ENCODE data around the gene CHAF1B. TPM values are rescaled to one million over a fixed set of nuclear protein-coding genes. Genes with fewer than 3 reads are reported as not detected.

The CHAF1B gene
- total RNA-seq, 4 donors from 2014 or later: 0.83 to 1.6 (median 1.2) TPM

GRCh38 chr21:36437745-36438128 is 52.5 kb downstream of the CHAF1B start:
- 47% methylated on average over 6 of the region's 6 CpGs for WGBS
- H3K36me3 ChIP-seq: no peaks in the 10 kb centered on the region
- peaks cover 0 to under 1% (median 0%) of the 10 kb centered on the region in 4 donors for H3K27me3 ChIP-seq
- no peak for DNase-seq (ENCODE audit: extremely low spot score)
- no peaks in the 10 kb centered on the region for H3K4me1 ChIP-seq
- TF ChIP-seq POLR2A (IDR thresholded peaks at IDR 0.05; ENCODE audit: low read depth) (no peak), CTCF (IDR thresholded peaks at IDR 0.05) (no peak), EP300 (IDR thresholded peaks at IDR 0.05) (no peak), POLR2AphosphoS5 (IDR thresholded peaks at IDR 0.05) (no peak)
- H3K27ac ChIP-seq (replicated peaks in 1 of 4): no peak overlapping the region
- peaks cover 0 to 3% (median 0%) of the 10 kb centered on the region in 4 donors for H3K9me3 ChIP-seq
- intact Hi-C loops (cut with DNase I): no loop called here
- no peak overlapping the region for H3K4me3 ChIP-seq

GRCh38 chr21:36441715-36442114 is 56.5 kb downstream of the CHAF1B start:
- Histone ChIP-seq H3K36me3 (no peaks in the 10 kb centered on the region), H3K27me3 (no peaks in the 10 kb centered on the region), H3K4me1 (no peaks in the 10 kb centered on the region), H3K4me3 (no peak overlapping the region), H3K9me3 (peaks cover 0 to 3% (median 0%) of the 10 kb centered on the region in 4 donors), H3K27ac (replicated peaks in 1 of 4) (no peak overlapping the region)
- no peak for TF ChIP-seq POLR2A (IDR thresholded peaks at IDR 0.05; ENCODE audit: low read depth)
- TF ChIP-seq EP300 (IDR thresholded peaks at IDR 0.05): no peak
- TF ChIP-seq POLR2AphosphoS5 (IDR thresholded peaks at IDR 0.05): no peak
- TF ChIP-seq CTCF (IDR thresholded peaks at IDR 0.05): no peak
- intact Hi-C loops (cut with DNase I): no loop called here
- DNase-seq (ENCODE audit: extremely low spot score): no peak
- WGBS: 95% methylated on average over 6 of the region's 6 CpGs

GRCh38 chr21:36446301-36446700 is 61.1 kb downstream of the CHAF1B start:
- no peak for DNase-seq (ENCODE audit: extremely low spot score)
- TF ChIP-seq CTCF (IDR thresholded peaks at IDR 0.05) (no peak), POLR2AphosphoS5 (IDR thresholded peaks at IDR 0.05) (no peak), POLR2A (IDR thresholded peaks at IDR 0.05; ENCODE audit: low read depth) (no peak), EP300 (IDR thresholded peaks at IDR 0.05) (no peak)
- intact Hi-C loops (cut with DNase I): no loop called here
- WGBS: 69% methylated on average over 10 of the region's 10 CpGs
- Histone ChIP-seq H3K27ac (replicated peaks in 1 of 4) (no peak overlapping the region), H3K27me3 (no peaks in the 10 kb centered on the region), H3K36me3 (no peaks in the 10 kb centered on the region), H3K9me3 (no peaks in the 10 kb centered on the region), H3K4me3 (no peak overlapping the region), H3K4me1 (no peaks in the 10 kb centered on the region)

GRCh38 chr21:36450511-36450910 is 65.3 kb downstream of the CHAF1B start:
- H3K4me1 ChIP-seq: peaks cover 0 to 5% (median 0%) of the 10 kb centered on the region in 4 donors
- no peaks in the 10 kb centered on the region for H3K36me3 ChIP-seq
- H3K27me3 ChIP-seq: no peaks in the 10 kb centered on the region
- intact Hi-C loops (cut with DNase I): no loop called here
- no peak overlapping the region for H3K27ac ChIP-seq (replicated peaks in 1 of 4)
- no peak for DNase-seq (ENCODE audit: extremely low spot score)
- H3K9me3 ChIP-seq: no peaks in the 10 kb centered on the region
- H3K4me3 ChIP-seq: no peak overlapping the region
- WGBS: 95% methylated on average over 2 of the region's 2 CpGs
- TF ChIP-seq EP300 (IDR thresholded peaks at IDR 0.05) (no peak), POLR2AphosphoS5 (IDR thresholded peaks at IDR 0.05) (no peak), CTCF (IDR thresholded peaks at IDR 0.05) (no peak), POLR2A (IDR thresholded peaks at IDR 0.05; ENCODE audit: low read depth) (no peak)

- no peak for DNase-seq (ENCODE audit: extremely low spot score)
- peaks cover 0 to 5% (median 0%) of the 10 kb centered on the region in 4 donors for H3K4me1 ChIP-seq
These were observed 66.3 kb downstream of the CHAF1B start for GRCh38 chr21:36451506-36451905.

More at GRCh38 chr21:36451506-36451905, 66.3 kb downstream of the CHAF1B start:
- Histone ChIP-seq H3K9me3 (no peaks in the 10 kb centered on the region), H3K4me3 (no peak overlapping the region), H3K36me3 (no peaks in the 10 kb centered on the region), H3K27me3 (no peaks in the 10 kb centered on the region), H3K27ac (replicated peaks in 1 of 4) (no peak overlapping the region)
- intact Hi-C loops (cut with DNase I): no loop called here
- WGBS: 90% methylated on average over 8 of the region's 8 CpGs
- no peak for TF ChIP-seq POLR2A (IDR thresholded peaks at IDR 0.05; ENCODE audit: low read depth)
- no peak for TF ChIP-seq CTCF (IDR thresholded peaks at IDR 0.05)
- no peak for TF ChIP-seq POLR2AphosphoS5 (IDR thresholded peaks at IDR 0.05)
- no peak for TF ChIP-seq EP300 (IDR thresholded peaks at IDR 0.05)

Measured in esophagus muscularis mucosa (tissue), 4 donors.